BJ (cell line): ENCODE data around the gene ZNF287. TPM values are rescaled to one million over a fixed set of nuclear protein-coding genes. Genes with fewer than 3 reads are reported as not detected.

Experiments used
- CTCF ChIA-PET: fragments of 350-600 bp; formaldehyde crosslinking; extraction: SDS; loops from one replicate; lab custom pipeline; 2021; ENCODE audit warnings: antibody characterized with exemption, inconsistent platforms; lab: Yijun Ruan, JAX
- POLR2A ChIA-PET: fragments of 300-600 bp; sonication (Branson Sonifier 250); formaldehyde crosslinking; extraction: SDS; loops from one replicate; lab custom pipeline; 2021; ENCODE audit warnings: antibody characterized with exemption; lab: Charles Lee
- DNase-seq: peaks from one replicate; pipeline ENCODE4 v3.0.0-alpha.2; 2011; ENCODE audit warnings: low read depth
- H3K27me3 ChIP-seq: 2 replicates; pipeline ENCODE4 v1.6.0; 2011; ENCODE audit warnings: low read length; ENCODE audit not compliant: control insufficient read depth, insufficient read depth
- H3K36me3 ChIP-seq: 2 replicates; pipeline ENCODE4 v1.5.1; 2011; ENCODE audit warnings: low read length; ENCODE audit not compliant: control insufficient read depth, insufficient read depth
- H3K4me3 ChIP-seq: 2 replicates; pipeline ENCODE4 v1.5.1; 2011; ENCODE audit warnings: low read depth, mild to moderate bottlenecking, control low read depth, low read length
- CTCF ChIP-seq: IDR thresholded peaks from 2 replicates; pipeline ENCODE4 v1.5.1; 2011; ENCODE audit warnings: low read depth, mild to moderate bottlenecking, control low read depth, inconsistent platforms, low read length, moderate library complexity; ENCODE audit not compliant: insufficient read depth
- polyA plus RNA-seq: library from polyadenylated mRNA; depleted of rRNA; stranded (reverse); fragments of >200 nt; gene quantifications from 2 replicates; pipeline ENCODE4 v1.2.3, GENCODE V29; 2011; rRNA removed

ZNF287 gene
- polyA plus RNA-seq, 1 experiment = 6.0 TPM

- no peak for TF ChIP-seq CTCF
- ChIA-PET POLR2A (interaction anchor here (0.5 kb wide), 1 partner anchor 33 kb away, joined by 3 read pairs; no protein-coding TSS in a partner anchor), CTCF (interaction anchor here (1.7 to 2.9 kb wide), 3 partner anchors 9 to 58 kb away, joined by 4 to 23 read pairs (median 21); no protein-coding TSS in a partner anchor)
- no peak for DNase-seq
- H3K4me3 ChIP-seq = no peak overlapping the region
- peaks cover 5% of the 10 kb centered on the region for H3K27me3 ChIP-seq
- H3K36me3 ChIP-seq = no peaks in the 10 kb centered on the region
These were observed 57.4 kb downstream of the ZNF287 start for GRCh38 chr17:16511593-16511992.

- TF ChIP-seq CTCF = no peak
- Histone ChIP-seq H3K27me3 (peaks cover 13% of the 10 kb centered on the region), H3K4me3 (no peak overlapping the region), H3K36me3 (no peaks in the 10 kb centered on the region)
- DNase-seq = no peak
- CTCF ChIA-PET = interaction anchor here (0.9 to 1.7 kb wide), 2 partner anchors 9 to 13 kb away, joined by 3 to 9 read pairs; no protein-coding TSS in a partner anchor
- POLR2A ChIA-PET = no interaction called here
These were observed 61.0 kb downstream of the ZNF287 start for GRCh38 chr17:16507918-16508533.

- H3K27me3 ChIP-seq = peaks cover 13% of the 10 kb centered on the region
- peak; percentile 26 for TF ChIP-seq CTCF
- CTCF ChIA-PET = no interaction called here
- POLR2A ChIA-PET = no interaction called here
- no peaks in the 10 kb centered on the region for H3K36me3 ChIP-seq
- DNase-seq = no peak
- H3K4me3 ChIP-seq = no peak overlapping the region
These were observed 62.8 kb downstream of the ZNF287 start for GRCh38 chr17:16506188-16506587.

GRCh38 chr17:16504984-16505383 lies 64.0 kb downstream of the ZNF287 start:
- DNase-seq = no peak
- TF ChIP-seq CTCF = no peak
- CTCF ChIA-PET = no interaction called here
- no peak overlapping the region for H3K4me3 ChIP-seq
- peaks cover 10% of the 10 kb centered on the region for H3K27me3 ChIP-seq
- POLR2A ChIA-PET = no interaction called here
- H3K36me3 ChIP-seq = no peaks in the 10 kb centered on the region

Other genes with a start within 250 kb of the ZNF287 start
- gene CENPV, start 215.7 kb downstream of the ZNF287 start, polyA plus RNA-seq = 39.2 and 41.5 TPM in 2 replicates
- gene UBB, start 188.1 kb downstream of the ZNF287 start, polyA plus RNA-seq = 3,195 and 3,417 TPM in 2 replicates
- gene TRPV2, start 153.6 kb downstream of the ZNF287 start, polyA plus RNA-seq = 4.0 and 7.9 TPM in 2 replicates
- gene LRRC75A, start 77.0 kb downstream of the ZNF287 start, polyA plus RNA-seq = 0.82 and 1.3 TPM in 2 replicates
- gene ZNF624, start 84.6 kb upstream of the ZNF287 start, polyA plus RNA-seq = 0.90 and 2.0 TPM in 2 replicates
- gene CCDC144A, start 121.0 kb upstream of the ZNF287 start, polyA plus RNA-seq = 0.02 and 0.31 TPM in 2 replicates